Karpas-422 (cell line): Measurements from ENCODE around the gene OR2A12. TPM values are rescaled to one million over a fixed set of nuclear protein-coding genes. Genes with fewer than 3 reads are reported as not detected.

Experiments used
- DNase-seq: peaks from one replicate; pipeline ENCODE4 v3.0.0-alpha.2; 2015
- H2AFZ ChIP-seq: fragments of 200-600 bp; sonication (generic); 2 replicates; pipeline ENCODE4 v1.6.1; 2014; ENCODE audit warnings: antibody characterized with exemption, low read length, mixed read lengths
- H3K27ac ChIP-seq: fragments of 200-600 bp; sonication (generic); 2 replicates; pipeline ENCODE4 v1.5.1; 2014; ENCODE audit warnings: mild to moderate bottlenecking, low read length, moderate library complexity
- H3K27me3 ChIP-seq: fragments of 200-600 bp; sonication (generic); 2 replicates; pipeline ENCODE4 v1.6.1; 2014; ENCODE audit warnings: low read length, mixed read lengths
- H3K36me3 ChIP-seq: fragments of 200-600 bp; sonication (generic); 2 replicates; pipeline ENCODE4 v1.6.1; 2014; ENCODE audit warnings: low read length, mixed read lengths; ENCODE audit not compliant: insufficient read depth
- H3K4me1 ChIP-seq: fragments of 200-600 bp; sonication (generic); 2 replicates; pipeline ENCODE4 v1.6.1; 2014; ENCODE audit warnings: mild to moderate bottlenecking, low read length, mixed read lengths
- H3K4me2 ChIP-seq: fragments of 200-600 bp; sonication (generic); 2 replicates; pipeline ENCODE4 v1.6.1; 2014; ENCODE audit warnings: low read length, low read depth, mild to moderate bottlenecking; ENCODE audit not compliant: poor library complexity, severe bottlenecking
- H3K4me3 ChIP-seq: fragments of 200-600 bp; sonication (generic); 2 replicates; pipeline ENCODE4 v1.5.1; 2014; ENCODE audit warnings: mild to moderate bottlenecking, antibody characterized with exemption, low read length, mixed read lengths
- H3K79me2 ChIP-seq: fragments of 200-600 bp; sonication (generic); 2 replicates; pipeline ENCODE4 v1.6.1; 2014; ENCODE audit warnings: mild to moderate bottlenecking, low read length, mixed read lengths
- H3K9ac ChIP-seq: fragments of 200-600 bp; sonication (generic); 2 replicates; pipeline ENCODE4 v1.6.0; 2014; ENCODE audit warnings: low read length
- H3K9me2 ChIP-seq: fragments of 200-600 bp; sonication (generic), shearing (Covaris generic); replicated peaks from 2 replicates; pipeline ENCODE4 v1.6.0; 2014; ENCODE audit warnings: mild to moderate bottlenecking, low read length, moderate library complexity; ENCODE audit not compliant: insufficient read depth
- H3K9me3 ChIP-seq: fragments of 300-700, 200-600 bp; sonication (generic); 2 replicates; pipeline ENCODE4 v1.6.1; 2014; ENCODE audit warnings: low read length, mixed read lengths
- H4K20me1 ChIP-seq: fragments of 200-600 bp; sonication (generic); 2 replicates; pipeline ENCODE4 v1.6.1; 2014; ENCODE audit warnings: mild to moderate bottlenecking, antibody characterized with exemption, low read length, low read depth; ENCODE audit not compliant: insufficient read depth
- small RNA-seq: library from RNA; depleted of rRNA; stranded (forward); fragments of <200 nt; gene quantifications from one replicate; pipeline ENCODE3, GENCODE V24; 2014
- total RNA-seq: library from RNA; depleted of rRNA; stranded (reverse); fragments of >200 nt; shearing (Covaris generic); gene quantifications from 2 replicates; pipeline ENCODE4 v1.2.3, GENCODE V29; 2014; ENCODE audit warnings: low replicate concordance; rRNA removed

OR2A12 gene
- total RNA-seq, 1 experiment from 2014 or later: not detected

DNA sequence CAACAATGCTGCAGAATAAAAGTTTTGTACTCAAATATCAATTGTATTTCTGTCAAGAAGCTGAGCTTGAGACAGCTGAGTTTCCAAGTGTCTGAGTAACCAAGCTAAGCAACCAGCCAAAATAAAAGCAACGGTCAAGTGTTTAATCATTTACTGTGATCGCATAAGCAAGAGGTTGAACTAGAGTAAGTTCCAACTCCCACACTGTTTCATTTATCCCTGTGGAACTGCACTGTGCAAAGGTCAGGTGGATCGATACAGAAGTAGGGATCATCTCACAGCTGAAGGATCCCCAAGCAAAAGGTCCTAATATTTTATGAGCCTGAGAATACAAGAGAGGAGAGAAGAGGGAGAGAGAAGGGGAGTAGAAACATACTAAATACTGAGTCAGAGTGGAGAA, 58.3 kb downstream of the OR2A12 start:
- H3K27ac ChIP-seq: no peak overlapping the region

DNA sequence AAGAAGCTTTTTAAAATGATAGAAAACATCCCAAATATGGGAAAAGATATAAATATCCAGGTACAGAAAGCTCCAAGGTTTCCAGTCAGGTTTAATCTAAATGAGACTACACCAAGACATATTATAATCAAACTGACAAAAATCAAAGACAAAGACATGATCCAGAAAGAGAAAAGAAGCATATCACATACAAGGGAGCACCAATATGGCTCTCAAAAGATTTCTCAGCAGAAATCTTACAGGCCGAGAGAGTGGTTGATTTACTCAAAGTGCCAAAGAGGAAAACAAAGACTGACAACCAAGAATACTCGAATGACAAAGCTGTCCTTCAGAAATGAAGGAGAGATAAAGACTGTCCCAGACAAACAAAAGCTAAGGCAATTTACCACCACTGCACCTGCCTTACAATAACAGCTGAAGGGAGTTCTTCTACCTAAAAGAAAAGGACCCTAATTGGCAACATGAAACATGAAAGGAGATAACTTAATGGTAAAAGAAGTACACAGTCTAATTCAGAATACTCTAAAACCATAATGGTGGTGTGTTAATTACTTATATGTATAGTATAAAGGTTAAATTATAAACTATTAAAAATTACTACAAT, 62.2 kb downstream of the OR2A12 start:
- H3K9ac ChIP-seq: no peak overlapping the region
- H3K9me3 ChIP-seq: peaks cover 11% of the 10 kb centered on the region
- H3K4me1 ChIP-seq: no peaks in the 10 kb centered on the region
- no peak overlapping the region for H3K4me2 ChIP-seq
- H3K9me2 ChIP-seq: no peaks in the 10 kb centered on the region
- DNase-seq: no peak
- H2AFZ ChIP-seq: no peak overlapping the region
- no peaks in the 10 kb centered on the region for H3K79me2 ChIP-seq
- no peaks in the 10 kb centered on the region for H3K36me3 ChIP-seq
- H3K27ac ChIP-seq: no peak overlapping the region
- no peaks in the 10 kb centered on the region for H3K27me3 ChIP-seq
- H3K4me3 ChIP-seq: no peak overlapping the region
- H4K20me1 ChIP-seq: no peaks in the 10 kb centered on the region

More for the DNA sequence above, 58.3 kb downstream of the OR2A12 start:
- Histone ChIP-seq H3K9me2 (no peaks in the 10 kb centered on the region), H3K4me2 (no peak overlapping the region), H2AFZ (no peak overlapping the region), H3K36me3 (no peaks in the 10 kb centered on the region), H3K27me3 (no peaks in the 10 kb centered on the region), H4K20me1 (no peaks in the 10 kb centered on the region), H3K9ac (no peak overlapping the region), H3K4me1 (no peaks in the 10 kb centered on the region), H3K4me3 (no peak overlapping the region), H3K79me2 (no peaks in the 10 kb centered on the region), H3K9me3 (peaks cover 11% of the 10 kb centered on the region)
- DNase-seq: no peak

Small RNA genes within 50 kb of the gene (small RNA-seq; reads per million reads assigned to genes)
- gene OR2A41P: not detected

Other genes with a start within 250 kb of the OR2A12 start
- gene TCAF1, start 184.1 kb upstream of the OR2A12 start, total RNA-seq: 0.11 and 1.0 TPM in 2 replicates
- not detected in 2 replicates for gene OR2F2, start 151.0 kb upstream of the OR2A12 start, total RNA-seq
- not detected in 2 replicates for gene OR2F1, start 131.4 kb upstream of the OR2A12 start, total RNA-seq
- gene OR6B1, start 86.0 kb upstream of the OR2A12 start, total RNA-seq: not detected in 2 replicates
- not detected in 2 replicates for gene OR2A5, start 37.3 kb upstream of the OR2A12 start, total RNA-seq
- gene OR2A25, start 16.5 kb upstream of the OR2A12 start, total RNA-seq: not detected in 2 replicates
- gene OR2A2, start 23.3 kb downstream of the OR2A12 start, total RNA-seq: not detected in 2 replicates
- gene OR2A14, start 36.9 kb downstream of the OR2A12 start, total RNA-seq: not detected in 2 replicates
- gene CTAGE4, start 97.2 kb downstream of the OR2A12 start, total RNA-seq: not detected in 2 replicates
- gene ARHGEF35, start 109.6 kb downstream of the OR2A12 start, total RNA-seq: 0.30 and 0.36 TPM in 2 replicates
- gene OR2A42, start 153.3 kb downstream of the OR2A12 start, total RNA-seq: not detected in 2 replicates
- gene OR2A7, start 178.5 kb downstream of the OR2A12 start, total RNA-seq: not detected in 2 replicates
- gene CTAGE8, start 183.0 kb downstream of the OR2A12 start, total RNA-seq: not detected in 2 replicates
- not detected in 2 replicates for gene OR2A1, start 226.1 kb downstream of the OR2A12 start, total RNA-seq